Mucosa of gallbladder (tissue), 1 donor: Measurements from ENCODE around the gene FLVCR2. TPM values are rescaled to one million over a fixed set of nuclear protein-coding genes. Genes with fewer than 3 reads are reported as not detected.

Experiments used
- DNase-seq: peaks from one replicate; pipeline ENCODE4 v3.0.0-alpha.2; 2020; ENCODE audit warnings: low spot score
- total RNA-seq: library from RNA; stranded (reverse); gene quantifications from one replicate; pipeline ENCODE4 v1.2.1, GENCODE V29; 2021
- donor health status: DM: no; HTN: no; CAD: no.

FLVCR2 gene
- total RNA-seq = 8.7 TPM

DNA sequence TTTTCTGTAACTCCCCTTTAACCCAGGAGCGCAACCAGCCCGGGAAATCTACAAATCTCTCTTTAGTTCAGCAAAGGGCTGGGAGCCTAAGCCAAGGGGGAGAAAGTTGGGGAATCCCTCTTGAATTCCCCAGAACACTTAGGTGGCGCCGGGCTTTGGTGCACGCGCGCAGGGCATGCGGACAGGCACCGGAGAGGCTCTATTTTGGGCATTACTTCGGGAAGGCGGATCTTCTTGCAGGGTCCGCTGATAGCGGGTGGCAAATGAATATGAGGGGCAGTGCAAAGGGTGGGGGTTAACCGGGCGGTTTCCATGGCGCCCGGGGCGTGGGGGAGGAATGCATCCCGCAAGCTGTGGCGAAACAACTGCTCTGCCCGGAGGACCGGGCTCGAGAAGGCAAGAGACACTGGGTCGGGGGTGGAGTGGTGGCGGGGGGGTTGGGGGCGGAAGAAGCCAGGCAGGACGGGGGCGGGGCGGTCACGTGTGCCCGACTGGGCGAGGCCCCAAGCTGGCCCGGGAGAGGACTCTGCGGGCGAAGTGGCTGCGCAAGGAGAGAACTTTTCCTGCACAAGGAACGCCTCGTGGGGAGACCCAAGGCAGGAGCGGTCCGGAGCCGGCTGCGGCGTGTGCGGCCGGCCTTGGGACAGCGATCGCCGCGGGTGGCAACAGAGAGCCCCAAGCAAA is at the start of gene FLVCR2:
Gene FLVCR2, plus strand, starts transcription at position 519 of the 684 bp plus-strand sequence. CDS start 353 bp downstream, outside the sequence.
- peak; percentile 83 for DNase-seq

GRCh38 chr14:75531256-75531655 is 47.2 kb upstream of the FLVCR2 start:
- DNase-seq = no peak

DNA sequence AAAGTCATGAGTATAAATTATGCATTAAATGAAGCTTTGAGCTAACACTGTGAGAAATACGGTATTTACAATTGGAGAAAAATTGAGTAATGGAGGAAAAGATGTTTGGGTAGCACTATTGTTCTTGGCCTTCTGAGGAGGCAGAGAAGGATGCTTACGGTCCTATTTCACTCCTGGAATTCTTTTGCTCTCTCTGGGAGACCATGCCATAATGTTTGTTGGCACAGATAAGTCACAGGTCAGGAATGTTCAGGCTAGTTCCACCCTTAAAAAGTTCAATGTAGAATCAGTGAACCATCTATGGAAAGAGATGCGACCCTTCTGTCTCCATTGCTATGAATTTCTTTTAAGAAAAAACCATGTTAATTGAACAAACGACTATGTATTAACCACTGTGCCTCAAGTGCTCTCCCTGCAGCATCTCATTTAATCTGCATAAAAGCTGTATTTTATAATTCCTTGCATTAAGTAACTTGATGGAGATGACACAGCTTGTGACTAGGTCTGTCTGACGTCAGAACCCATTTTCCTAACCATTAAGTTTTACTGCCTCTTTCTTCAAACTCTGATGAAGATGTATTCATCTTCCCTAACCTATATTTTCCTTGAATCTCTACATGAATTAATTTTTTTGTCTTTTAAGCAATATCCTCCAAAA is 46.6 kb upstream of the FLVCR2 start:
- DNase-seq = no peak

GRCh38 chr14:75533791-75534555 is 44.4 kb upstream of the FLVCR2 start:
- no peak for DNase-seq

DNA sequence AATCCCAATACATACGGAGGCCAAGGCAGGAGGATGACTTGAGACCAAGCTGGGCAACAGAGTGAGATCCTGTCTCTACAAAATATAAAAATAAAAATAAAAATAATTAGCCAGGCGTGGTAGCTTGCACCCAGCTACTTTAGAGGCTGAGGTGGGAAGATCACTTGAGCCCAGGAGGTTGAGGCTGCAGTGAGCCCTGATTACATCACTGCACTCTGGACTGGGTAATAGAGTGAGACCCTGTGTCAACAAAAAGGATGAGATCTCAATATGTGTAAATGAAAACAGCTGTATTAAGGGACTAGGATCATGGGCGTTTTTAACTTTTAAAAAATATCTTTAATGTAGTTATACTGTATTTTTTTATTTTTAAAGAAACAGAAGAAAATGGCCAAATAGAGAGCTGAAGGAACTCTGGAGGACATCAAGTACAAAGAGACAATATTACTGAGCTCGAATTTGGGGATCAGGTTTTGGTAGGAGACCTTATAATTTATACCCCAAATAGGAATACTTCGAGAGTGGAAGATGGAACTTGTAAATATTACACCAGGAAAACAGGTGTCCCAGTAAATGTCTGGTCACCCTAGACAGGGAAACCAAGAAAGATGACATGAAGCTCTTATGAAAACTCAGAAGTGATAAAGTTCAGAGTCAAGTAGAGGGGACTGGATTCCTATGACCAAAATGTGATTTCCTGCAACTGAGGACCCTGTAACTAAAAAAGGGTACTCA is 43.1 kb upstream of the FLVCR2 start:
- DNase-seq = no peak

DNA sequence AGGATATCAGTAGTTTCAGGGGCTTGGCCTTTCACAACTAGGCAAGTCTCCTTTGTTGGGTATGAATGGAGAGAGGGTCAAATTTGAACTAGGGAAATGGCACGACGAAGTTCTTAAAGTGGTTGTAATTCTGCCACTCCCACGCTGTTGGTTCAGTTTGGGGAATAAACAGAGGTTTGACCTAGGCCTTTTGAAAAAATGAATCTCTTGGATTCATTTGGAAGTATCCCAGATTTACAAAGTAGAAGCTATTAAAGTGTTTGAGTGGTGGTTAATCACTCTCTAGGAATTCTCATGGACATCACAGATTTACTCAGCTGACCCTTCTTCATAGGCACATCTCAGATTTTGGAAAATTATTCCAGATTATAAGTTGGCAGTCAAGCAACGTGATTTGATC is 41.3 kb upstream of the FLVCR2 start:
- no peak for DNase-seq

- DNase-seq = no peak
Observed at GRCh38 chr14:75539162-75539560, 39.3 kb upstream of the FLVCR2 start.

DNA sequence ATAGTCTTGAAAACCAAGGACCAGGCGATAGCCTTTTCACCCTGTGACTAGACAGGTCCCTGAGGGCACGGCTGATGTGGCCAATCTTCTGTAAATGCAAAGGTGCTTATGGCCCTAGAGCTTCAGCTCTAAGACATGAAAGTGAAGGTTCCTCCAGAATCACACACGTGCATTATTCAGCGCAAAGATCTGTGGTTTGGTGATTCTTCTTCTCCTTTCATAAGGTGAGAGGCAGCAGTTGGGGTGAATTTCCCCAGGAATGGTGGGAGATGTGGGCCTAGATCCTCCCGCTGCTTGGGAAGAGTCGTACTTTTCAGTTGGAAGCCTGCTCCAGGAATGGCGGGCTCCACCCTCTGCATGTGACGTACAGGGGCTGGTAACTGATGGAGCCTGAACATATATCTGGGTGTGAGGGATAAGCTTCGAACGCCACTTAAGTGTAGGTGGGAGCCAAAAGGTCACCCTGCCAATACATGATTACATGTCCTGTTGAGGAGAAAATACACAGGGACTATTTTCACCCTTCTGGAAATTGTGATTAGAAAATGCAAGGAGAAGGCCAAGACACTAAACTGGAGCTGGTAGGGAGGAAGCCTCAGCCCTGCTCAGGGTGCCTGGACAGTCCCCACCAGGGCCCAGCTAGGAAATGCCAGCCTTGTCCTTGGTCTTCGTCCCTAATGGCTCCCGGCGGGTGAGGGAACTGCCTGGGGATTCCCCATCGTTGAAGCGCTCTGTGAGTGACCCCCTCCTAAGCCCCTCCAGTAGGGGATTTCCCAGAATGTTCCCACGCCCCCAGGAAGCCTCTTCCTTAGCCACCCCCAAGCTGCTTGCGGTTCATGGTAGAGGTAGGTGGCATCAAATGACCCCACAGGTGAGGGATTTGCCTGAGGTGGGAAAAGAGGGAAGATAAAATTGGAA is 38.6 kb upstream of the FLVCR2 start:
- no peak for DNase-seq

GRCh38 chr14:75540479-75540851 is 38.0 kb upstream of the FLVCR2 start:
- no peak for DNase-seq

DNA sequence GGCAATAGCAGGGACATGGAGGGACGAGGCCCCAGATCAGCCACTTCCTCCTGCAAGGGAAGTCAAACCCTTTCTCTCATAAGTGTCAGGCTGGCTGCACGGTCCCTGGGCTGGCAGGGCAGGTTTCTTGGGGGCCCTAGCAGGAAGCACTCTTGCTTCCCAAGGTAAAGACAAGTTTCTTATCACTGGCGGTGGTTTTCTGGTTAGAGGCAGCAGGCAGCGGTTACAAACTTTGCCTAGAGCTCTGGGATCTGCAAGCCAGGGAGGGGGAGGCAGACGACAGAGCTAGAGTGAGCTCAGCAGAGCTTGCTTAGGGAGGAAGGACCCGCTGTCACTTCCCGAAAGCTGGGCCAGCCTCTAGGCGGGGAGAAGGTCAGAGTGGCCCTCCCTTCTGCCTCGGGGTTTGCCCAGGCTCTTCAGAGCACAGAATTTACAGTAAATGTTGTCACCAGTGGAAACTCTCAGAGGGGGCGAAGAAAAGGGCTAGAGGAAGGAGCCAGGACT is 35.8 kb upstream of the FLVCR2 start:
- peak; percentile 58 for DNase-seq

GRCh38 chr14:75543253-75543652 is 35.2 kb upstream of the FLVCR2 start:
- no peak for DNase-seq

DNA sequence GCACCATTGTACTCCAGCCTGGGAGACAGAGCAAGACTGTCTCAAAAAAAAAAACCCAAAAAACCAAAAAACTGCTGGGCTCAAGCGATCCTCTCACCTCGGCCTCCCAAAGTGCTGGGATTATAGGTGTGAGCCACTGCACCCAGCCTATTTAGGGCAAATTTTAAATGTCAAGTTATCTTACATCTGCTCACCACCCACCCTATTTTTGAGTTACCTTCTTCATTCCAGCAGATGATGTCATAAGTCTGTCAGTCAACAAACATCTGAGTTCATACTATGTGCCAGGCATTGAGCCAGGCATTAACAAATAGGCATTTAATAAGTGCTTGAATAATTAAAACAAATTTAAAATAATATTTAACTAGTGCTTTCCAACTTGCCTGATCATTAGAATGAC is 34.6 kb upstream of the FLVCR2 start:
- no peak for DNase-seq

DNA sequence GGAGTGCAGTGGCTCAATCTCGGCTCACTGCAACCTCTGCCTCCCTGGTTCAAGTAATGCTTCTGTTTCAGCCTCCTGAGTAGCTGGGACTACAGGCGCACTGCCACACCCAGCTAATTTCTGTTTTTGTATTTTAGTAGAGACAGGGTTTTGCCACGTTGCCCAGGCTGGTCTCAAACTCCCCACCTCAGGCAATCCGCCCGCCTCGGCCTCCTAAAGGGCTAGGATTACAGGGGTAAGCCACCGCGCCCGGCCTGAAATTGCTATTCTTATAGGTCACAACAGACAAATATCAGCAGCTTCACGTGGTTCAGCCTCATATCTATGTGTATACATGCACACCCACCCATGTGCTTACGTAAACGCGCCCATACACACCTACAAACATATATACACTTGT is 32.5 kb upstream of the FLVCR2 start:
- no peak for DNase-seq

GRCh38 chr14:75547552-75548250 is 30.7 kb upstream of the FLVCR2 start:
- DNase-seq = no peak

DNA sequence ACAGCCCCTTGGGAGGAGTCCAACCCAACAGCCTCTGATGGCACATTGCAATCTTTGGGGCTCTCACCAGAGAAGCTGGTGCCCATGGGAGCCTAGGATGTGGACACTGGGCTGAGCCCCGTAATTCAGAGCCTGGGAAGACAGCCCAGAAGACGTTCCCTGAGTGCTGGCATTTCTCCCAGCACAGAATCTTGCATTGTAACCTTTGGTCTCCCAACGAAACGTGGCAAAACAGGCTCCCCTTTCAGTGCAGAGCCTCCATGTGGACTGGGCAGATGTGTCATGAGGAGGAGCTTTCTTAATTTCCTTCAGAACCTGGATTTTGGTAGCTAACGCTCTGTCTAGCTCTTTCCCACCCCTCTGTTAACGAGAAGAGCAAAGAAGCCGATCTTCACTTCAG is 29.9 kb upstream of the FLVCR2 start:
- DNase-seq = peak; percentile 76

GRCh38 chr14:75549169-75549568 is 29.3 kb upstream of the FLVCR2 start:
- DNase-seq = no peak

DNA sequence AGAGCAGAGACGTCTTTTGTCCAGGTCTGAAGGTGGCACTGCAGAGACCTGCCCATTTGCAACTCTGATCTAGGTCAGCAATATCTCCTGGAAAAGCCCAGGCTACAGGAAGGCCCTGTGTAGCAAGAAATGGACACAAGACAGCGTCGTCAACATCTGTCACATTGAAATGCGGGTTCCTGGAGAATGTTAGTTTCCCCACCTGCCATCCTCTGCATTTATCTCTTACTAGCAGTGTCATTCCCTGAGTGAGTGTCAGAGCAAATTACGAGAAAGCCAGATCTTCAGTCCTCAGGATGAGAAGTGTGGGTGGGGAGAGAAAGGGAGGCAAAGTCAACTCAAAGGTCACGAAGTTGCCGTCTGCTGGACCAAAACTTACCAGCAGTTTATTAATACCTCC is 27.4 kb upstream of the FLVCR2 start:
- no peak for DNase-seq

GRCh38 chr14:75553157-75553556 is 25.3 kb upstream of the FLVCR2 start:
- no peak for DNase-seq

GRCh38 chr14:75553761-75554364 is 24.6 kb upstream of the FLVCR2 start:
- DNase-seq = no peak

GRCh38 chr14:75554482-75554881 is 23.9 kb upstream of the FLVCR2 start:
- DNase-seq = no peak
